HG03457 (cell line): ENCODE results near the gene ENKUR.
"Not testable (repeated sequence)": the region's sequence is repeated elsewhere in the genome, so short reads cannot be mapped to it uniquely, and the experiment has no call there.

Experiments
- ATAC-seq: cut with Tn5 transposase; IDR thresholded peaks from one replicate; pipeline ENCODE4 v1.9.1; 2021; ENCODE audit warnings: moderate number of reproducible peaks; ENCODE audit not compliant: unreplicated experiment

Gene ENKUR

GRCh38 chr10:24979685-24980084, 36.3 kb downstream of the ENKUR start:
- no peak for ATAC-seq

GRCh38 chr10:24974976-24975375, 41.0 kb downstream of the ENKUR start:
- ATAC-seq, result no peak

- ATAC-seq, result no peak
Observed at GRCh38 chr10:24973163-24973562, 42.8 kb downstream of the ENKUR start.

- ATAC-seq, result no peak
Observed at GRCh38 chr10:24971374-24971773, 44.6 kb downstream of the ENKUR start.

- no peak for ATAC-seq
Observed at GRCh38 chr10:24969841-24970281, 46.1 kb downstream of the ENKUR start.

GRCh38 chr10:24968951-24969350, 47.0 kb downstream of the ENKUR start:
- ATAC-seq, result not testable (repeated sequence)

- no peak for ATAC-seq
Observed at GRCh38 chr10:24968349-24968748, 47.6 kb downstream of the ENKUR start.

- no peak for ATAC-seq
Observed at GRCh38 chr10:24966962-24967481, 48.9 kb downstream of the ENKUR start.

- ATAC-seq, result no peak
Observed at GRCh38 chr10:24965051-24965450, 50.9 kb downstream of the ENKUR start.

GRCh38 chr10:24963521-24964041, 52.4 kb downstream of the ENKUR start:
- no peak for ATAC-seq

GRCh38 chr10:24962995-24963394, 53.0 kb downstream of the ENKUR start:
- ATAC-seq, result no peak

GRCh38 chr10:24961582-24961981, 54.4 kb downstream of the ENKUR start:
- no peak for ATAC-seq

- no peak for ATAC-seq
Observed at GRCh38 chr10:24959382-24959730, 56.6 kb downstream of the ENKUR start.

GRCh38 chr10:24958721-24959381, 57.1 kb downstream of the ENKUR start:
- ATAC-seq, result no peak

- ATAC-seq, result no peak
Observed at GRCh38 chr10:24958091-24958720, 57.8 kb downstream of the ENKUR start.

GRCh38 chr10:24957624-24958051, 58.3 kb downstream of the ENKUR start:
- not testable (repeated sequence) for ATAC-seq

GRCh38 chr10:24953675-24954074, 62.3 kb downstream of the ENKUR start:
- ATAC-seq, result no peak

GRCh38 chr10:24952707-24953645, 63.0 kb downstream of the ENKUR start:
- ATAC-seq, result peak; percentile 54

- peak; percentile 21 for ATAC-seq
Observed at GRCh38 chr10:24952143-24952706, 63.7 kb downstream of the ENKUR start, which contains the start of gene PRTFDC1. PRTFDC1 (minus strand) TSS chr10:24952606; CDS start chr10:24952575, 31 bp downstream.
